ENCODE data around the gene RAD51C. TPM values are rescaled to one million over a fixed set of nuclear protein-coding genes. Genes with fewer than 3 reads are reported as not detected.
A peak's percentile ranks its signal among the peaks of the same experiment; 100 is the strongest.

RAD51C gene
- total and polyA plus RNA-seq, 9 of the 15 experiments (the other 6 are each of a cell fraction or from before 2014, with no cell fraction given) = 93.9 to 341 (median 135) TPM

DNA sequence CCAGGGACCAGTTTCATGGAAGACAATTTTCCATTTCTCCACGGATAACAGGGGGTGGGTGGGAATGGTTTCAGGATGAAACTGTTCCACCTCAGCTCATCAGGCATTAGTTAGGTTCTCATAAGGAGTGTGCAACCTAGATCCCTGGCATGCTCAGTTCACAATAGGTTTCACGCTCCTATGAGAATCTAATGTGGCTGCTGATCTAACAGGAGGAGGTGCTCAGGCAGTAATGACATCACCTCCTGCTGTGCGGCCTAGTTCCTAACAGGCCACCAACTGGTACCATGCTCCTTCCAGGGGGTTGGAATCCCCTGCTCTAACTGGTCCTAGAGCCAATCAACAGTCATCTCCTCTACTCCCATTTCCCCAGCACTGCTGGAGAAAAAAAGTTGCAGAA, 20.4 kb upstream of the RAD51C start:
- Histone ChIP-seq H3K9me1 (ENCODE audit: control insufficient read depth, insufficient read depth, low read length) (no peaks in the 10 kb centered on the region), H3K36me3 (ENCODE audit: control insufficient read depth, insufficient read depth, low read length) (no peaks in the 10 kb centered on the region), H3K4me3 (no peak overlapping the region), H3K79me2 (ENCODE audit: control insufficient read depth, insufficient read depth, low read length) (no peaks in the 10 kb centered on the region), H3K4me2 (ENCODE audit: insufficient read depth, low read length) (no peak overlapping the region), H2AFZ (ENCODE audit: low read depth, low read length) (peak overlapping the region; percentile 29; the same call in 1 of the 2 replicates), H3K27ac (ENCODE audit: extremely low read depth, low read depth, low read length) (no peak overlapping the region), H3K27me3 (ENCODE audit: control insufficient read depth in 2 of 2, insufficient read depth in 2 of 2, low read length in 2 of 2) (no peaks in the 10 kb centered on the region), H3K9me3 (replicated peaks; ENCODE audit: control insufficient read depth, insufficient read depth, low read depth, low read length) (no peaks in the 10 kb centered on the region), H3K4me1 (replicated peaks in 1 of 2; ENCODE audit: control insufficient read depth in 2 of 2, insufficient read depth in 2 of 2, low read length in 2 of 2) (peaks cover 5 to 15% of the 10 kb centered on the region in 2 experiments; a peak in 4 of 5 replicates), H3K9ac (ENCODE audit: insufficient read depth in 1 of 2, low read depth in 2 of 2, low read length in 2 of 2) (no peak overlapping the region), H4K20me1 (replicated peaks; ENCODE audit: control insufficient read depth, insufficient read depth, low read length) (no peaks in the 10 kb centered on the region)
- DNase-seq (ENCODE audit: extremely low read depth in 1 of 4, low spot score in 3 of 4) (peak in 1 of 4 experiments; percentile 23), FAIRE-seq (no peak), ATAC-seq (peak; percentile 48)
- BruUV-seq (replicated peaks) = no TSS peak
- POLR2A ChIA-PET = interaction anchor here (1.6 to 9.6 kb wide), 2 partner anchors 12 to 41 kb away, joined by 11 to 88 read pairs; no protein-coding TSS in a partner anchor
- CTCF ChIA-PET (ENCODE audit: low intra/inter-chr PET ratio) = no interaction called here
- in situ Hi-C loops (cut with MboI) (no loop called here), intact Hi-C loops (cut with micrococcal nuclease) (loop anchor here (10.0 kb wide), 1 partner anchor 87 kb away; no protein-coding TSS in a partner anchor)
- WGBS (ENCODE audit: insufficient coverage, low coverage, missing lambda C conversion rate) = 53% methylated on average over 3 of the region's 3 CpGs
- TF ChIP-seq ATF7 (IDR thresholded peaks at IDR 0.05) (peak; percentile 43; the same call in 1 of the 2 replicates), ZFX (CRISPR knock-in tag; IDR thresholded peaks at IDR 0.05) (peak; percentile 14; the same call in 1 of the 2 replicates), POLR3A (IDR thresholded peaks at IDR 0.05; ENCODE audit: borderline replicate concordance, extremely low read depth, insufficient read depth, insufficient read length) (no peak), ZNF696 (CRISPR knock-in tag; conservative IDR thresholded peaks at IDR 0.05) (no peak)
- TF ChIP-seq, protein P1, sequence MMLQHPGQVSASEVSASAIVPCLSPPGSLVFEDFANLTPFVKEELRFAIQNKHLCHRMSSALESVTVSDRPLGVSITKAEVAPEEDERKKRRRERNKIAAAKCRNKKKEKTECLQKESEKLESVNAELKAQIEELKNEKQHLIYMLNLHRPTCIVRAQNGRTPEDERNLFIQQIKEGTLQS (IDR thresholded peaks at IDR 0.05) = peak; percentile 61
- TF ChIP-seq, protein P1 (CRISPR knock-in tag; conservative IDR thresholded peaks at IDR 0.05) = no peak
- TF ChIP-seq, protein P2, sequence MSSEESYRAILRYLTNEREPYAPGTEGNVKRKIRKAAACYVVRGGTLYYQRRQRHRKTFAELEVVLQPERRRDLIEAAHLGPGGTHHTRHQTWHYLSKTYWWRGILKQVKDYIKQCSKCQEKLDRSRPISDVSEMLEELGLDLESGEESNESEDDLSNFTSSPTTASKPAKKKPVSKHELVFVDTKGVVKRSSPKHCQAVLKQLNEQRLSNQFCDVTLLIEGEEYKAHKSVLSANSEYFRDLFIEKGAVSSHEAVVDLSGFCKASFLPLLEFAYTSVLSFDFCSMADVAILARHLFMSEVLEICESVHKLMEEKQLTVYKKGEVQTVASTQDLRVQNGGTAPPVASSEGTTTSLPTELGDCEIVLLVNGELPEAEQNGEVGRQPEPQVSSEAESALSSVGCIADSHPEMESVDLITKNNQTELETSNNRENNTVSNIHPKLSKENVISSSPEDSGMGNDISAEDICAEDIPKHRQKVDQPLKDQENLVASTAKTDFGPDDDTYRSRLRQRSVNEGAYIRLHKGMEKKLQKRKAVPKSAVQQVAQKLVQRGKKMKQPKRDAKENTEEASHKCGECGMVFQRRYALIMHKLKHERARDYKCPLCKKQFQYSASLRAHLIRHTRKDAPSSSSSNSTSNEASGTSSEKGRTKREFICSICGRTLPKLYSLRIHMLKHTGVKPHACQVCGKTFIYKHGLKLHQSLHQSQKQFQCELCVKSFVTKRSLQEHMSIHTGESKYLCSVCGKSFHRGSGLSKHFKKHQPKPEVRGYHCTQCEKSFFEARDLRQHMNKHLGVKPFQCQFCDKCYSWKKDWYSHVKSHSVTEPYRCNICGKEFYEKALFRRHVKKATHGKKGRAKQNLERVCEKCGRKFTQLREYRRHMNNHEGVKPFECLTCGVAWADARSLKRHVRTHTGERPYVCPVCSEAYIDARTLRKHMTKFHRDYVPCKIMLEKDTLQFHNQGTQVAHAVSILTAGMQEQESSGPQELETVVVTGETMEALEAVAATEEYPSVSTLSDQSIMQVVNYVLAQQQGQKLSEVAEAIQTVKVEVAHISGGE (CRISPR knock-in tag; IDR thresholded peaks at IDR 0.05) = peak in 1 of 3 experiments; percentile 41; a peak in 2 of 6 replicates
- TF ChIP-seq, protein P3, sequence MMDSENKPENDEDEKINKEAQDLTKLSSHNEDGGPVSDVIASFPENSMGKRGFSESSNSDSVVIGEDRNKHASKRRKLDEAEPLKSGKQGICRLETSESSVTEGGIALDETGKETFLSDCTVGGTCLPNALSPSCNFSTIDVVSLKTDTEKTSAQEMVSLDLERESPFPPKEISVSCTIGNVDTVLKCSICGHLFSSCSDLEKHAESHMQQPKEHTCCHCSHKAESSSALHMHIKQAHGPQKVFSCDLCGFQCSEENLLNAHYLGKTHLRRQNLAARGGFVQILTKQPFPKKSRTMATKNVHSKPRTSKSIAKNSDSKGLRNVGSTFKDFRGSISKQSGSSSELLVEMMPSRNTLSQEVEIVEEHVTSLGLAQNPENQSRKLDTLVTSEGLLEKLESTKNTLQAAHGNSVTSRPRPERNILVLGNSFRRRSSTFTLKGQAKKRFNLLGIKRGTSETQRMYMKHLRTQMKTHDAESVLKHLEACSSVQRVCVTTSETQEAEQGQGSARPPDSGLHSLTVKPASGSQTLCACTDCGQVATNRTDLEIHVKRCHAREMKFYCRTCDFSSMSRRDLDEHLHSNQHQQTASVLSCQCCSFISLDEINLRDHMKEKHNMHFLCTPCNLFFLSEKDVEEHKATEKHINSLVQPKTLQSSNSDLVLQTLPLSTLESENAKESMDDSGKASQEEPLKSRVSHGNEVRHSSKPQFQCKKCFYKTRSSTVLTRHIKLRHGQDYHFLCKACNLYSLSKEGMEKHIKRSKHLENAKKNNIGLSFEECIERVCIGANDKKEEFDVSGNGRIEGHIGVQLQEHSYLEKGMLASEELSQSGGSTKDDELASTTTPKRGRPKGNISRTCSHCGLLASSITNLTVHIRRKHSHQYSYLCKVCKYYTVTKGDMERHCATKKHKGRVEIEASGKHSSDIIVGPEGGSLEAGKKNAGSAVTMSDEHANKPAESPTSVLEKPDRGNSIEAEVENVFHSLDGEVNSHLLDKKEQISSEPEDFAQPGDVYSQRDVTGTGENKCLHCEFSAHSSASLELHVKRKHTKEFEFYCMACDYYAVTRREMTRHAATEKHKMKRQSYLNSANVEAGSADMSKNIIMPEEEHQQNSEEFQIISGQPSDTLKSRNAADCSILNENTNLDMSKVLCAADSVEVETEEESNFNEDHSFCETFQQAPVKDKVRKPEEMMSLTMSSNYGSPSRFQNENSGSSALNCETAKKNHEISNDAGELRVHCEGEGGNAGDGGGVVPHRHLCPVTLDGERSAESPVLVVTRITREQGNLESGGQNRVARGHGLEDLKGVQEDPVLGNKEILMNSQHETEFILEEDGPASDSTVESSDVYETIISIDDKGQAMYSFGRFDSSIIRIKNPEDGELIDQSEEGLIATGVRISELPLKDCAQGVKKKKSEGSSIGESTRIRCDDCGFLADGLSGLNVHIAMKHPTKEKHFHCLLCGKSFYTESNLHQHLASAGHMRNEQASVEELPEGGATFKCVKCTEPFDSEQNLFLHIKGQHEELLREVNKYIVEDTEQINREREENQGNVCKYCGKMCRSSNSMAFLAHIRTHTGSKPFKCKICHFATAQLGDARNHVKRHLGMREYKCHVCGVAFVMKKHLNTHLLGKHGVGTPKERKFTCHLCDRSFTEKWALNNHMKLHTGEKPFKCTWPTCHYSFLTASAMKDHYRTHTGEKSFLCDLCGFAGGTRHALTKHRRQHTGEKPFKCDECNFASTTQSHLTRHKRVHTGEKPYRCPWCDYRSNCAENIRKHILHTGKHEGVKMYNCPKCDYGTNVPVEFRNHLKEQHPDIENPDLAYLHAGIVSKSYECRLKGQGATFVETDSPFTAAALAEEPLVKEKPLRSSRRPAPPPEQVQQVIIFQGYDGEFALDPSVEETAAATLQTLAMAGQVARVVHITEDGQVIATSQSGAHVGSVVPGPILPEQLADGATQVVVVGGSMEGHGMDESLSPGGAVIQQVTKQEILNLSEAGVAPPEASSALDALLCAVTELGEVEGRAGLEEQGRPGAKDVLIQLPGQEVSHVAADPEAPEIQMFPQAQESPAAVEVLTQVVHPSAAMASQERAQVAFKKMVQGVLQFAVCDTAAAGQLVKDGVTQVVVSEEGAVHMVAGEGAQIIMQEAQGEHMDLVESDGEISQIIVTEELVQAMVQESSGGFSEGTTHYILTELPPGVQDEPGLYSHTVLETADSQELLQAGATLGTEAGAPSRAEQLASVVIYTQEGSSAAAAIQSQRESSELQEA (IDR thresholded peaks at IDR 0.05; ENCODE audit: low read depth) = no peak

Data from K562 (cell line).